ENCODE results near the gene JUP. TPM values are rescaled to one million over a fixed set of nuclear protein-coding genes. Genes with fewer than 3 reads are reported as not detected.

Gene JUP
- polyA plus RNA-seq, 1 of the 3 experiments (the other 2 are of a cell fraction) = 13.0 TPM

DNA sequence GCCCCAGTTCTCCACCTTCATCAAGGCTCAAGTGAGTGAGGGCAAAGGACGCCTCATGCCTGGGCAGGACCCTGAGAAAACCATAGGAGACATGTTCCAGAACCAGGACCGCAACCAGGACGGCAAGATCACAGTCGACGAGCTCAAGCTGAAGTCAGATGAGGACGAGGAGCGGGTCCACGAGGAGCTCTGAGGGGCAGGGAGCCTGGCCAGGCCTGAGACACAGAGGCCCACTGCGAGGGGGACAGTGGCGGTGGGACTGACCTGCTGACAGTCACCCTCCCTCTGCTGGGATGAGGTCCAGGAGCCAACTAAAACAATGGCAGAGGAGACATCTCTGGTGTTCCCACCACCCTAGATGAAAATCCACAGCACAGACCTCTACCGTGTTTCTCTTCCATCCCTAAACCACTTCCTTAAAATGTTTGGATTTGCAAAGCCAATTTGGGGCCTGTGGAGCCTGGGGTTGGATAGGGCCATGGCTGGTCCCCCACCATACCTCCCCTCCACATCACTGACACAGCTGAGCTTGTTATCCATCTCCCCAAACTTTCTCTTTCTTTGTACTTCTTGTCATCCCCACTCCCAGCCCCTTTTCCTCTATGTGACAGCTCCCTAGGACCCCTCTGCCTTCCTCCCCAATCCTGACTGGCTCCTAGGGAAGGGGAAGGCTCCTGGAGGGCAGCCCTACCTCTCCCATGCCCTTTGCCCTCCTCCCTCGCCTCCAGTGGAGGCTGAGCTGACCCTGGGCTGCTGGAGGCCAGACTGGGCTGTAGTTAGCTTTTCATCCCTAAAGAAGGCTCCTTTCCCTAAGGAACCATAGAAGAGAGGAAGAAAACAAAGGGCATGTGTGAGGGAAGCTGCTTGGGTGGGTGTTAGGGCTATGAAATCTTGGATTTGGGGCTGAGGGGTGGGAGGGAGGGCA, 36.0 kb upstream of the JUP start:
- no peak overlapping the region for H2AFZ ChIP-seq (ENCODE audit: low read depth)
- TF ChIP-seq RAD21 (IDR thresholded peaks at IDR 0.05; ENCODE audit: low read length) (no peak), TCF12 (IDR thresholded peaks at IDR 0.05) (no peak), TAF1 (IDR thresholded peaks at IDR 0.05; ENCODE audit: borderline replicate concordance, low read depth, low read length) (no peak), USF1 (IDR thresholded peaks at IDR 0.05; ENCODE audit: borderline replicate concordance, low read depth) (no peak), RXRA (IDR thresholded peaks at IDR 0.05; ENCODE audit: borderline replicate concordance, low read depth) (no peak)
- TF ChIP-seq, protein P1, sequence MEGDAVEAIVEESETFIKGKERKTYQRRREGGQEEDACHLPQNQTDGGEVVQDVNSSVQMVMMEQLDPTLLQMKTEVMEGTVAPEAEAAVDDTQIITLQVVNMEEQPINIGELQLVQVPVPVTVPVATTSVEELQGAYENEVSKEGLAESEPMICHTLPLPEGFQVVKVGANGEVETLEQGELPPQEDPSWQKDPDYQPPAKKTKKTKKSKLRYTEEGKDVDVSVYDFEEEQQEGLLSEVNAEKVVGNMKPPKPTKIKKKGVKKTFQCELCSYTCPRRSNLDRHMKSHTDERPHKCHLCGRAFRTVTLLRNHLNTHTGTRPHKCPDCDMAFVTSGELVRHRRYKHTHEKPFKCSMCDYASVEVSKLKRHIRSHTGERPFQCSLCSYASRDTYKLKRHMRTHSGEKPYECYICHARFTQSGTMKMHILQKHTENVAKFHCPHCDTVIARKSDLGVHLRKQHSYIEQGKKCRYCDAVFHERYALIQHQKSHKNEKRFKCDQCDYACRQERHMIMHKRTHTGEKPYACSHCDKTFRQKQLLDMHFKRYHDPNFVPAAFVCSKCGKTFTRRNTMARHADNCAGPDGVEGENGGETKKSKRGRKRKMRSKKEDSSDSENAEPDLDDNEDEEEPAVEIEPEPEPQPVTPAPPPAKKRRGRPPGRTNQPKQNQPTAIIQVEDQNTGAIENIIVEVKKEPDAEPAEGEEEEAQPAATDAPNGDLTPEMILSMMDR (IDR thresholded peaks at IDR 0.05) = no peak
- no peak overlapping the region for H3K9ac ChIP-seq
- WGBS (ENCODE audit: low lambda C conversion rate) = 95% methylated on average over 10 of the region's 12 CpGs
- DNase-seq = no peak
- no peaks in the 10 kb centered on the region for H3K79me2 ChIP-seq (ENCODE audit: insufficient read depth)
- H3K4me1 ChIP-seq (ENCODE audit: control insufficient read depth in 1 of 2, insufficient read depth in 2 of 2, low read depth in 1 of 2, low read length in 1 of 2) = no peaks in the 10 kb centered on the region
- no peaks in the 10 kb centered on the region for H3K9me2 ChIP-seq
- no peak overlapping the region for H3K4me2 ChIP-seq
- ChIA-PET CTCF (interaction anchor here (0.8 to 1.0 kb wide), 2 partner anchors 11 to 137 kb away, joined by 3 to 4 read pairs; no protein-coding TSS in a partner anchor), POLR2A (interaction anchor here (0.5 kb wide), 1 partner anchor 17 kb away, joined by 3 read pairs; no protein-coding TSS in a partner anchor)
- H3K4me3 ChIP-seq (ENCODE audit: low read depth in 2 of 2, low read length in 1 of 2) = no peak overlapping the region
- H3F3A ChIP-seq (replicated peaks; ENCODE audit: insufficient read depth) = peaks cover 9% of the 10 kb centered on the region
- H3K36me3 ChIP-seq (replicated peaks in 1 of 2; ENCODE audit: control insufficient read depth in 1 of 2, insufficient read depth in 2 of 2, low read length in 1 of 2) = peaks cover 3 to 33% of the 10 kb centered on the region in 2 experiments
- no peak overlapping the region; a peak in 1 of 4 replicates for H3K27ac ChIP-seq (ENCODE audit: low read depth in 2 of 2, low read length in 1 of 2)
- no peaks in the 10 kb centered on the region for H3K9me3 ChIP-seq
- 0 out of 2 replicates have a peak, but pooled peaks cover 3% of the 10 kb centered on the region for H4K20me1 ChIP-seq (ENCODE audit: insufficient read depth)
- no peaks in the 10 kb centered on the region for H3K27me3 ChIP-seq (ENCODE audit: insufficient read depth)

GRCh38 chr17:41821776-41822175, 35.3 kb upstream of the JUP start:
- no peak for TF ChIP-seq FOSL2 (IDR thresholded peaks at IDR 0.05; ENCODE audit: borderline replicate concordance, low read depth)
- TF ChIP-seq EZH2phosphoT487 (IDR thresholded peaks at IDR 0.05; ENCODE audit: borderline replicate concordance, low read depth) = no peak
- TF ChIP-seq RCOR1 (IDR thresholded peaks at IDR 0.05; ENCODE audit: low read length) = no peak
- TF ChIP-seq NRF1 (IDR thresholded peaks at IDR 0.05; ENCODE audit: low read depth, low read length) = no peak
- ChIA-PET CTCF (no interaction called here), POLR2A (no interaction called here)
- DNase-seq = no peak
- no peak overlapping the region for H3K4me3 ChIP-seq (ENCODE audit: low read depth in 2 of 2, low read length in 1 of 2)
- no peak overlapping the region for H2AFZ ChIP-seq (ENCODE audit: low read depth)
- no peaks in the 10 kb centered on the region for H3K9me3 ChIP-seq
- no peak overlapping the region for H3K27ac ChIP-seq (ENCODE audit: low read depth in 2 of 2, low read length in 1 of 2)
- peaks cover 9% of the 10 kb centered on the region for H3F3A ChIP-seq (replicated peaks; ENCODE audit: insufficient read depth)
- H3K27me3 ChIP-seq (ENCODE audit: insufficient read depth) = no peaks in the 10 kb centered on the region
- no peaks in the 10 kb centered on the region for H3K9me2 ChIP-seq
- H3K36me3 ChIP-seq (replicated peaks in 1 of 2; ENCODE audit: control insufficient read depth in 1 of 2, insufficient read depth in 2 of 2, low read length in 1 of 2) = peaks cover 3 to 31% of the 10 kb centered on the region in 2 experiments
- H3K4me2 ChIP-seq = no peak overlapping the region
- peaks cover 6% of the 10 kb centered on the region; the same call in 1 of the 2 replicates for H4K20me1 ChIP-seq (ENCODE audit: insufficient read depth)
- 84% methylated on average over 6 of the region's 14 CpGs for WGBS (ENCODE audit: low lambda C conversion rate)
- H3K4me1 ChIP-seq (ENCODE audit: control insufficient read depth in 1 of 2, insufficient read depth in 2 of 2, low read depth in 1 of 2, low read length in 1 of 2) = no peaks in the 10 kb centered on the region; a peak in 1 of 4 replicates
- peaks cover 6% of the 10 kb centered on the region for H3K79me2 ChIP-seq (ENCODE audit: insufficient read depth)
- H3K9ac ChIP-seq = no peak overlapping the region
